ENCODE data around the gene YPEL1. TPM values are rescaled to one million over a fixed set of nuclear protein-coding genes. Genes with fewer than 3 reads are reported as not detected.

YPEL1 gene
- total and polyA plus RNA-seq, 4 experiments from 2014 or later, result 4.9 to 9.8 (median 6.6) TPM

- Histone ChIP-seq H3K4me1 (ENCODE audit: insufficient read depth, low read length) (peaks cover 69% of the 10 kb centered on the region), H3K27ac (ENCODE audit: low read depth, low read length) (peak overlapping the region; percentile 41), H3K9me3 (ENCODE audit: control insufficient read depth in 1 of 2, low read length in 2 of 2) (no peaks in the 10 kb centered on the region), H3K4me3 (ENCODE audit: low read length in 2 of 2) (no peak overlapping the region), H3K36me3 (ENCODE audit: insufficient read depth, low read length) (peaks cover 62% of the 10 kb centered on the region), H3K27me3 (ENCODE audit: insufficient read depth, low read length) (no peaks in the 10 kb centered on the region)
- no peaks in the 10 kb centered on the region for H3K9me3 Mint-ChIP-seq
- peaks cover 50 to 69% (median 62%) of the 10 kb centered on the region in 4 donors for H3K4me1 Mint-ChIP-seq
- POLR2A ChIA-PET (ENCODE audit: partially characterized antibody), result interaction anchor here (0.7 to 4.8 kb wide), 7 partner anchors 9 to 186 kb away, joined by 3 to 33 read pairs (median 3); partner anchors contain the start of genes PPM1F and YPEL1
- peak overlapping the region; percentile 91 to 95 (median 94) for H3K27ac Mint-ChIP-seq
- peak; percentile 61 to 81 (median 65) for DNase-seq
- H3K27me3 Mint-ChIP-seq, result no peaks in the 10 kb centered on the region
- H3K4me3 Mint-ChIP-seq, result peak overlapping the region in 7 of 8 donors; percentile 59 to 86 (median 73)
- peaks cover 41 to 84% of the 10 kb centered on the region in 2 donors for H3K36me3 Mint-ChIP-seq
- CTCF ChIA-PET (ENCODE audit: partially characterized antibody), result interaction anchor here (1.0 to 1.4 kb wide), 3 partner anchors 14 to 171 kb away, joined by 3 read pairs; no protein-coding TSS in a partner anchor
- intact Hi-C loops (cut with micrococcal nuclease), result loop anchor here (2.0 kb wide), 1 partner anchor 54 kb away; no protein-coding TSS in a partner anchor
Measured at GRCh38 chr22:21766691-21767462, 31.3 kb upstream of the YPEL1 start.

GRCh38 chr22:21765909-21766529 lies 30.4 kb upstream of the YPEL1 start:
- H3K4me1 ChIP-seq (ENCODE audit: insufficient read depth, low read length), result peaks cover 74% of the 10 kb centered on the region
- H3K27ac ChIP-seq (ENCODE audit: low read depth, low read length), result peak overlapping the region; percentile 41
- H3K36me3 ChIP-seq (ENCODE audit: insufficient read depth, low read length), result peaks cover 57% of the 10 kb centered on the region
- intact Hi-C loops (cut with micrococcal nuclease), result loop anchor here (2.0 kb wide), 1 partner anchor 53 kb away; no protein-coding TSS in a partner anchor
- CTCF ChIA-PET (ENCODE audit: partially characterized antibody), result no interaction called here
- H3K4me3 ChIP-seq (ENCODE audit: low read length in 2 of 2), result no peak overlapping the region
- H3K36me3 Mint-ChIP-seq, result peaks cover 34 to 82% of the 10 kb centered on the region in 2 donors
- DNase-seq, result no peak
- peak overlapping the region in 5 of 8 donors; percentile 59 to 86 (median 71) for H3K4me3 Mint-ChIP-seq
- no peaks in the 10 kb centered on the region for H3K9me3 Mint-ChIP-seq
- no peaks in the 10 kb centered on the region for H3K27me3 Mint-ChIP-seq
- peaks cover 50 to 77% (median 66%) of the 10 kb centered on the region in 4 donors for H3K4me1 Mint-ChIP-seq
- POLR2A ChIA-PET (ENCODE audit: partially characterized antibody), result interaction anchor here (1.0 to 4.8 kb wide), 2 partner anchors 30 to 187 kb away, joined by 3 to 33 read pairs; partner anchors contain the start of genes PPM1F and YPEL1
- peak overlapping the region; percentile 91 to 95 (median 94) for H3K27ac Mint-ChIP-seq
- no peaks in the 10 kb centered on the region for H3K27me3 ChIP-seq (ENCODE audit: insufficient read depth, low read length)
- no peaks in the 10 kb centered on the region for H3K9me3 ChIP-seq (ENCODE audit: control insufficient read depth in 1 of 2, low read length in 2 of 2)

- intact Hi-C loops (cut with micrococcal nuclease), result no loop called here
- Mint-ChIP-seq H3K9me3 (no peaks in the 10 kb centered on the region), H3K4me1 (peaks cover 50 to 84% (median 68%) of the 10 kb centered on the region in 4 donors), H3K27ac (peak overlapping the region; percentile 68 to 94 (median 90)), H3K36me3 (peaks cover 32 to 86% of the 10 kb centered on the region in 2 donors), H3K27me3 (no peaks in the 10 kb centered on the region), H3K4me3 (peak overlapping the region in 7 of 8 donors; percentile 38 to 74 (median 52))
- H3K4me1 ChIP-seq (ENCODE audit: insufficient read depth, low read length), result peaks cover 79% of the 10 kb centered on the region
- DNase-seq, result peak in 1 of 5 donors; percentile 63
- ChIA-PET POLR2A (ENCODE audit: partially characterized antibody) (interaction anchor here (4.8 kb wide), 1 partner anchor 29 kb away, joined by 33 read pairs; the partner anchor contains the start of gene YPEL1), CTCF (ENCODE audit: partially characterized antibody) (interaction anchor here (0.5 to 0.8 kb wide), 2 partner anchors 11 to 1026 kb away, joined by 3 to 4 read pairs; no protein-coding TSS in a partner anchor)
- peaks cover 47% of the 10 kb centered on the region for H3K36me3 ChIP-seq (ENCODE audit: insufficient read depth, low read length)
- no peaks in the 10 kb centered on the region for H3K27me3 ChIP-seq (ENCODE audit: insufficient read depth, low read length)
- H3K4me3 ChIP-seq (ENCODE audit: low read length in 2 of 2), result no peak overlapping the region
- H3K9me3 ChIP-seq (ENCODE audit: control insufficient read depth in 1 of 2, low read length in 2 of 2), result no peaks in the 10 kb centered on the region
- H3K27ac ChIP-seq (ENCODE audit: low read depth, low read length), result peak overlapping the region; percentile 25
Measured at GRCh38 chr22:21764038-21764804, 28.6 kb upstream of the YPEL1 start.

- Mint-ChIP-seq H3K9me3 (no peaks in the 10 kb centered on the region), H3K4me3 (peak overlapping the region in 6 of 8 donors; percentile 3 to 71 (median 58)), H3K27ac (peak overlapping the region; percentile 43 to 94 (median 81)), H3K36me3 (peaks cover 31 to 85% of the 10 kb centered on the region in 2 donors), H3K4me1 (peaks cover 48 to 75% (median 62%) of the 10 kb centered on the region in 4 donors), H3K27me3 (no peaks in the 10 kb centered on the region)
- Histone ChIP-seq H3K4me1 (ENCODE audit: insufficient read depth, low read length) (peaks cover 71% of the 10 kb centered on the region), H3K27me3 (ENCODE audit: insufficient read depth, low read length) (no peaks in the 10 kb centered on the region), H3K4me3 (ENCODE audit: low read length in 2 of 2) (no peak overlapping the region), H3K27ac (ENCODE audit: low read depth, low read length) (no peak overlapping the region), H3K36me3 (ENCODE audit: insufficient read depth, low read length) (peaks cover 48% of the 10 kb centered on the region), H3K9me3 (ENCODE audit: control insufficient read depth in 1 of 2, low read length in 2 of 2) (no peaks in the 10 kb centered on the region)
- intact Hi-C loops (cut with micrococcal nuclease), result no loop called here
- CTCF ChIA-PET (ENCODE audit: partially characterized antibody), result interaction anchor here (0.5 to 0.9 kb wide), 3 partner anchors 17 to 1024 kb away, joined by 3 read pairs; no protein-coding TSS in a partner anchor
- peak; percentile 14 to 73 (median 39) for DNase-seq
- POLR2A ChIA-PET (ENCODE audit: partially characterized antibody), result interaction anchor here (1.5 kb wide), 1 partner anchor 27 kb away, joined by 5 read pairs; the partner anchor contains the start of gene YPEL1
Measured at GRCh38 chr22:21762712-21763581, 27.4 kb upstream of the YPEL1 start.

GRCh38 chr22:21761994-21762680 lies 26.5 kb upstream of the YPEL1 start:
- Mint-ChIP-seq H3K4me1 (peaks cover 42 to 67% (median 56%) of the 10 kb centered on the region in 4 donors), H3K27ac (peak overlapping the region in 4 of 7 donors; percentile 42 to 94 (median 50)), H3K27me3 (no peaks in the 10 kb centered on the region), H3K36me3 (peaks cover 29 to 85% of the 10 kb centered on the region in 2 donors), H3K4me3 (peak overlapping the region in 1 of 8 donors; percentile 25), H3K9me3 (no peaks in the 10 kb centered on the region)
- DNase-seq, result no peak
- ChIA-PET POLR2A (ENCODE audit: partially characterized antibody) (interaction anchor here (1.5 to 1.8 kb wide), 2 partner anchors 26 to 27 kb away, joined by 5 to 6 read pairs; partner anchors contain the start of gene YPEL1), CTCF (ENCODE audit: partially characterized antibody) (no interaction called here)
- H3K9me3 ChIP-seq (ENCODE audit: control insufficient read depth in 1 of 2, low read length in 2 of 2), result no peaks in the 10 kb centered on the region
- H3K36me3 ChIP-seq (ENCODE audit: insufficient read depth, low read length), result peaks cover 42% of the 10 kb centered on the region
- peaks cover 63% of the 10 kb centered on the region for H3K4me1 ChIP-seq (ENCODE audit: insufficient read depth, low read length)
- intact Hi-C loops (cut with micrococcal nuclease), result no loop called here
- no peak overlapping the region for H3K4me3 ChIP-seq (ENCODE audit: low read length in 2 of 2)
- no peak overlapping the region for H3K27ac ChIP-seq (ENCODE audit: low read depth, low read length)
- H3K27me3 ChIP-seq (ENCODE audit: insufficient read depth, low read length), result no peaks in the 10 kb centered on the region
